ENCODE data around the gene ADD3.

Gene ADD3

DNA sequence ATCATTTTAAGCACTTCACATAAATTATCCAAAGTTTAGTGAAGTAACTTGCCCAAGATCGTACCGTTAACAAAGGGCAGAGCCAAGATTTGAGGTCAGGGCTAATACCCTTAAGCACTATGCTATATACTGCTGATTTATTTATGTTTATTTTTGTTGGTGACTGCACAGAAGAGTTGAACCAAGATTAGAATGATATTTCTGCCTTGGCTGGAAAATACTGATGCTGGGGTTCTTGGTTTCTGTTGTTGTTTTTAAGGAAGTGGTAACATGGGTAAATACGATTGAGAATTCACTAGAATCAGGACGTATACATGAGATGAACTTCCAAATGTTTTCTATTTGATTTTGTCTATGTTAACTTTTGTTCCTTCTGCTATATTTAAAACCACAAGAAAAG, 9.3 kb downstream of the ADD3 start:
- Histone ChIP-seq H3K36me3 (ENCODE audit: control insufficient read depth, insufficient read depth, low read length) (no peaks in the 10 kb centered on the region), H3K27ac (ENCODE audit: low read length) (no peak overlapping the region), H3K4me1 (ENCODE audit: control insufficient read depth, insufficient read depth, low read length) (peaks cover 2% of the 10 kb centered on the region; the same call in 1 of the 2 replicates), H3K27me3 (ENCODE audit: control insufficient read depth, insufficient read depth, low read length) (no peaks in the 10 kb centered on the region), H3K4me3 (ENCODE audit: low read length) (no peak overlapping the region), H3K9me3 (ENCODE audit: control insufficient read depth, insufficient read depth, low read length) (no peaks in the 10 kb centered on the region; the same call in 1 of the 2 replicates)
- no CpG with 5 or more reads among the region's 4 CpGs for WGBS (ENCODE audit: insufficient coverage, insufficient read length)
- no peak for DNase-seq (ENCODE audit: low read depth, low spot score)

DNA sequence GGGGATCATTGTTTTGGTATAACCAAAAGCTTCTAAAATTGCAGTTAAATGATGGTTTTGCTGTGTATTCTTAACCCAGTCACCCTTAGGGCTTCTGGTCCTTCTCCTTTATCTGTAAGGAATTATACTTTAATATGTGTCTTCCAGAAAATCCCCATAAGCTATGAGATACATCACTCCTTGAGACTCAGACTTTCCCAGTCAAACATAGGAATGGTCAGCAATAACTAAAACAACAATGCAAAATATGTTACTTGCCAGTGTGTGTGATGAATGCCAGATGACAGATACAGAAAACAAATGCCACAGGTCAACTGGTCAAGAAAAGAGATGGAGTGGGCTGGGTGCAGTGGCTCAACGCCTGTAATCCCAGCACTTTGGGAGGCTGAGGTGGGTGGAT, 10.1 kb downstream of the ADD3 start:
- Histone ChIP-seq H3K9me3 (ENCODE audit: control insufficient read depth, insufficient read depth, low read length) (no peaks in the 10 kb centered on the region; the same call in 1 of the 2 replicates), H3K27me3 (ENCODE audit: control insufficient read depth, insufficient read depth, low read length) (no peaks in the 10 kb centered on the region), H3K27ac (ENCODE audit: low read length) (no peak overlapping the region), H3K36me3 (ENCODE audit: control insufficient read depth, insufficient read depth, low read length) (no peaks in the 10 kb centered on the region), H3K4me3 (ENCODE audit: low read length) (no peak overlapping the region), H3K4me1 (ENCODE audit: control insufficient read depth, insufficient read depth, low read length) (peaks cover 3% of the 10 kb centered on the region; the same call in 1 of the 2 replicates)
- no CpG with 5 or more reads among the region's 1 CpG for WGBS (ENCODE audit: insufficient coverage, insufficient read length)
- DNase-seq (ENCODE audit: low read depth, low spot score): no peak

DNA sequence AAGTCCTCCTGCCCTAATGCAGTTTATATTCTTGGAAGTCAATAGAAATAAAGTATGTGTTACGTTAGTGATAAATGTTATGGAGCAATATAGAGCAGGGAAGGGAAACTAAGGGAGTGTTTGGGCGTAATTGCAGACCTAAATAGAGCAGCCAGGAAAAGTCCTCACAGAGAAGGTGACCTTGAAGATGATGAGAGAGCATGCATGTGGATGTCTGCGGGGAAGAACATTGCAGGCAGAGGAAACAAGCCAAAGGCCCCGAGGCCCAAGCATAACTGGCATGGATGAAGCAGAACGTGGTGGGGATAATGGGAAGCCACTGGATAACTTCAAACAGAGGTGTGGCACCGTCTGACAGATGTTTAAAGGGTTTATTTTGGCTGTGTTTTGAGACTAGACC, 12.5 kb downstream of the ADD3 start:
- H3K4me3 ChIP-seq (ENCODE audit: low read length): no peak overlapping the region

DNA sequence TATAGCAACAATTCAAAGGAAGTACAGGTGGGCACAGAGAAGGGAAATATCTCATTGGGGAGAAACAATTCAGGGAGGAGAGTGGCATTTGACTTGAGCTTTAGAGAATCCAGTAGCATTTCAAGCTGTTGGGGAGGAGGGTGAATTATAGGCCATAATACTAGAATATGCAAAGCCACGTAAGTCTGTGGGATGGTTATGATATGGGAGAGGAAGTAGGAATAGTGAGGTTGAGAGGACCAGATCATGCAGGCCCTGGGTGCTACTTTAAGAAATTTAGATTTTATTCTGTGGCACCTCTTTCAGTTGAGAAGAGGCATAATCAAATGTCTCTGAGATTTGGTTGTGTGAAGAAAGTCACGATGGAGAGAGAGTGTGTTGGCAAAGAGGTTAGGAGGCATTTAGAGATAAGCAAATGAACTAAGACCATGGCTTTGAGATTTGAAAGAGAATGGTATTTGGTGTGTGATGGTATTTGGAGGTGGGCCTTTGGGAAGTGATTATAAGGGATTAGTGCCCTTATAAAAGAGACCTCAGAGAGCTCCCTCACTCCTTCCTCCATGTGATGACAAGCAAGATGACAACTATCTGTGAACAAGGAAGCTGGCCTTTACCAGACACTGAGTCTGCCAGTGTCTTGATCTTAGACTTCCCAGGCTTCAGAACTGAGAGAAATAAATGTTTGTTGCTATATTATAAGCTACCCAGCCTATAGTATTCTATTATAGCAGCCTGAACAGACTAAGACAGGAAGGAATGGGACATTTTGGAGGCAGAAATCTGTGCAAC, 15.1 kb downstream of the ADD3 start:
- H3K27ac ChIP-seq (ENCODE audit: low read length): no peak overlapping the region
- peaks cover 2% of the 10 kb centered on the region; the same call in 1 of the 2 replicates for H3K4me1 ChIP-seq (ENCODE audit: control insufficient read depth, insufficient read depth, low read length)
- no peaks in the 10 kb centered on the region for H3K36me3 ChIP-seq (ENCODE audit: control insufficient read depth, insufficient read depth, low read length)
- no peaks in the 10 kb centered on the region for H3K9me3 ChIP-seq (ENCODE audit: control insufficient read depth, insufficient read depth, low read length)
- WGBS (ENCODE audit: insufficient coverage, insufficient read length): no CpG with 5 or more reads among the region's 2 CpGs
- H3K27me3 ChIP-seq (ENCODE audit: control insufficient read depth, insufficient read depth, low read length): no peaks in the 10 kb centered on the region
- DNase-seq (ENCODE audit: low read depth, low spot score): no peak
- H3K4me3 ChIP-seq (ENCODE audit: low read length): no peak overlapping the region

More for the DNA sequence above, 12.5 kb downstream of the ADD3 start:
- H3K4me1 ChIP-seq (ENCODE audit: control insufficient read depth, insufficient read depth, low read length): peaks cover 2% of the 10 kb centered on the region; the same call in 1 of the 2 replicates
- WGBS (ENCODE audit: insufficient coverage, insufficient read length): 100% methylated on average over 2 of the region's 6 CpGs
- no peaks in the 10 kb centered on the region; the same call in 1 of the 2 replicates for H3K9me3 ChIP-seq (ENCODE audit: control insufficient read depth, insufficient read depth, low read length)
- no peaks in the 10 kb centered on the region for H3K36me3 ChIP-seq (ENCODE audit: control insufficient read depth, insufficient read depth, low read length)
- no peak overlapping the region for H3K27ac ChIP-seq (ENCODE audit: low read length)
- DNase-seq (ENCODE audit: low read depth, low spot score): no peak
- no peaks in the 10 kb centered on the region for H3K27me3 ChIP-seq (ENCODE audit: control insufficient read depth, insufficient read depth, low read length)

DNA sequence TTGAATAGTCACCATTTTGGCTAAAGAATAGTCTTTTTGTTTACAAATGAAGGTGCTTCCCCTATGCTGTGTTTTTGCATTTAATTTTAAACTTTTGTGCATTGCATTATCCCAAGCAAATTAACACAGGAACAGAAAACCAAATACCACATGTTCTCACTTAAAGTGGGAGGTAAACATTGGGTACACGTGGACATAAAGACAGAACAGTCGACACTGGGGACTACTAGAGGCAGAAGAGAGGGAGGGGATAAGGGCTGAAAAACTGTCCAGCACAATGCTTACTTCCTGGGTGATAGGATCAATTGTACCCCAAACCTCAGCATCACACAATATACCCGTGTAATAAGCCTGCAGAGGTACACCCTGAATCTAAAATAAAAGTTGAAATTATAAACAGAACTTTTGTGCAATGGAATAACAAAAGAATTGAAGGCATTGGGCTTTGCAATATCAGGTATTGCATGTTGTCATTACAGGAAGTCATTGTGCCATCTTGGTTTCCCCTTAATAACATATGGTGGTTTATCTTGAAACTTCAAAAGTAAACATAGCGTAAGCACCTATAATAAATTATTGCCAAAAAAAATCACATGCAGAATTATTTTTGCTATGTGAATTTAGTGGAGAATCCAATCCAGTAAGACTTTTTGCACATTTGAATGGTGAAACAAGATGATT, 16.1 kb downstream of the ADD3 start:
- WGBS (ENCODE audit: insufficient coverage, insufficient read length): no CpG with 5 or more reads among the region's 4 CpGs
- peaks cover 2% of the 10 kb centered on the region; the same call in 1 of the 2 replicates for H3K4me1 ChIP-seq (ENCODE audit: control insufficient read depth, insufficient read depth, low read length)
- no peaks in the 10 kb centered on the region for H3K36me3 ChIP-seq (ENCODE audit: control insufficient read depth, insufficient read depth, low read length)
- DNase-seq (ENCODE audit: low read depth, low spot score): no peak
- no peak overlapping the region for H3K4me3 ChIP-seq (ENCODE audit: low read length)
- H3K27me3 ChIP-seq (ENCODE audit: control insufficient read depth, insufficient read depth, low read length): no peaks in the 10 kb centered on the region
- H3K27ac ChIP-seq (ENCODE audit: low read length): no peak overlapping the region
- no peaks in the 10 kb centered on the region for H3K9me3 ChIP-seq (ENCODE audit: control insufficient read depth, insufficient read depth, low read length)

DNA sequence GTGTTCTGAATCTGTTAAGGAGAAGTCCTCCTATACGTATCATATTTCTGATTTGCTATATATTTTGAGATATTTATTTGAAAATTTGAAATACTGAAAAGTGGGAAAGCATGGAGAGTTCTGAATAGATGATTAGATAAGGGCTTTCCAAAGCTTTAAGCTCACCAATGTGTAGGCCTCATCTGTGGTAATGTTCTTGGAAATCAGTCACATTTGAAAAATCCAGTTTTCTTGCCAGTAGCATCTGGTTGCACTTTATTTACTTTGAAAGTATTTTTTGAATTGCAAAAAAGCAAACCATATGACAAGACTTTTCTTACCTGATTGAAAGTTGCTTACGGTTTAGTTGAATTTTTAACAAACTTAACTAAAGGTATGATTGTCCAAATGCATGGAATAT, 21.7 kb downstream of the ADD3 start:
- H3K36me3 ChIP-seq (ENCODE audit: control insufficient read depth, insufficient read depth, low read length): no peaks in the 10 kb centered on the region
- no CpG with 5 or more reads among the region's 2 CpGs for WGBS (ENCODE audit: insufficient coverage, insufficient read length)
- H3K27me3 ChIP-seq (ENCODE audit: control insufficient read depth, insufficient read depth, low read length): no peaks in the 10 kb centered on the region
- no peak for DNase-seq (ENCODE audit: low read depth, low spot score)
- no peak overlapping the region for H3K27ac ChIP-seq (ENCODE audit: low read length)
- no peaks in the 10 kb centered on the region for H3K4me1 ChIP-seq (ENCODE audit: control insufficient read depth, insufficient read depth, low read length)
- H3K9me3 ChIP-seq (ENCODE audit: control insufficient read depth, insufficient read depth, low read length): no peaks in the 10 kb centered on the region
- no peak overlapping the region for H3K4me3 ChIP-seq (ENCODE audit: low read length)

DNA sequence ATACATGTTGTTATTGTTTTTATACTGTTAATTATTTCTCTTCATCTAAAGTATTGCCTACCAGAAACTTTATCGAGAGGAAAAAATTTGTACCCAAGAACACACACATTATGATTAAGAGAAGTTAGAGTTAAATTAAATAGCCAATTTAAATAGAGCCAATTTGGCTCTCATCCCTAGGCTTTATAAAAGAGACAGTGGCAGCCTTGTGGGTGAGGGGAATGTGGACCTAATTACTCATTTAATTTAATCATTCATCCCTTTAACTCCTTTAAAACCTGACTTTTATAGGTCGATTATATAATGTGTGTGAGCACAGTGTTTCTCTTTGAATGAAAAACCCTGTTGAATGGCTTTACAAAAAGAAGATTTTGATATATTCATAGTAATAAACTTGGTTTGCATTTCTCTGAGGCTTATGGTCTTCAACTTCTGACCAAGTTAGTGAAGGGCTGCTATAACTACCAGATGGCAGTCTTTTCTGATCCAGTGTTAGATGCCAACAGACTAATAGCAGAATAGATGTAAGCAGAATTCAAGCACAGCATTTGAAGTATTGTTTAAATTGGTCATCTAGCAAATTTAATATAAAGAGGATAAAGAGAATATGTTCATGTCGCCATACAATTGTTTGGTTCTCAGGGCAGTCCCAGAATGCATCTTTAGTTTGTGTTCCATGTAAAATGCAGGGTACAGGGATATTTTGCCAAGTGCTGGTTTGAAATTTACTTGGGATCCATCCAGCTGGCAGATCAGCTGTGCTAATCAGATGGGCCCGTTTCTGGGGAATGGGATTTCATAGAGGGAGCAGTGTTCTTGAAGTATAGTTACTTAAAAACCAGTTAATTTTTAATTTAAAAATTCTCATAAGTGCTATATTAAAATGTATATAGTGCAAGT, 25.3 kb downstream of the ADD3 start:
- DNase-seq (ENCODE audit: low read depth, low spot score): no peak
- Histone ChIP-seq H3K4me3 (ENCODE audit: low read length) (no peak overlapping the region), H3K4me1 (ENCODE audit: control insufficient read depth, insufficient read depth, low read length) (no peaks in the 10 kb centered on the region), H3K27me3 (ENCODE audit: control insufficient read depth, insufficient read depth, low read length) (no peaks in the 10 kb centered on the region), H3K36me3 (ENCODE audit: control insufficient read depth, insufficient read depth, low read length) (no peaks in the 10 kb centered on the region), H3K9me3 (ENCODE audit: control insufficient read depth, insufficient read depth, low read length) (no peaks in the 10 kb centered on the region), H3K27ac (ENCODE audit: low read length) (no peak overlapping the region)
- no CpG with 5 or more reads among the region's 4 CpGs for WGBS (ENCODE audit: insufficient coverage, insufficient read length)

DNA sequence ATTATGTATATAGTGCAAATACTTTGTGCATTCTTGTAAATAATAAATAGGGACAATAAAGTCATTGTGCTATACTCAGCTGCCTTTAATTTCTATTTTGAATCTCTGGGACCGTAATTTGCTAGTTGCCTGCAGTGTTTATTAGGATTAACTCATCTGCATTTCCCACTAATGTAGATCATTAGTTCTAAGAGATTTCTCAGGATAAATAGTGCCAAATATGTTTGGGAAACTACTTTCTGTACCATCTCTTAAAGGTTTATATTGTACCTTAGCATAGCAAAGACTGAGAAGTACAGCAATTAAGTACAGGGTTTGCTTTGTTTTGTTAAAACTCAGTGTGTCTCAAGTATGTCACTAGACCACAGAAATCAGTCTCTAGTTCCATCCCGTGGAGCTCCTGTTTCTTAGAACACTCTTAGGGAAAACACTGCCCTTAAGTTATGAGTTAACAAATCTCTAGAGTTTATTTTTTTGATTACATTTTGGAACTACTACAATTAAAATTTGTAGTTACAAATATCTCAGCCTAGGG, 26.0 kb downstream of the ADD3 start:
- Histone ChIP-seq H3K4me1 (ENCODE audit: control insufficient read depth, insufficient read depth, low read length) (peaks cover 1% of the 10 kb centered on the region; the same call in 1 of the 2 replicates), H3K27ac (ENCODE audit: low read length) (no peak overlapping the region), H3K4me3 (ENCODE audit: low read length) (no peak overlapping the region), H3K36me3 (ENCODE audit: control insufficient read depth, insufficient read depth, low read length) (no peaks in the 10 kb centered on the region), H3K27me3 (ENCODE audit: control insufficient read depth, insufficient read depth, low read length) (no peaks in the 10 kb centered on the region), H3K9me3 (ENCODE audit: control insufficient read depth, insufficient read depth, low read length) (no peaks in the 10 kb centered on the region)
- WGBS (ENCODE audit: insufficient coverage, insufficient read length): no CpG with 5 or more reads among the region's 2 CpGs
- no peak for DNase-seq (ENCODE audit: low read depth, low spot score)

DNA sequence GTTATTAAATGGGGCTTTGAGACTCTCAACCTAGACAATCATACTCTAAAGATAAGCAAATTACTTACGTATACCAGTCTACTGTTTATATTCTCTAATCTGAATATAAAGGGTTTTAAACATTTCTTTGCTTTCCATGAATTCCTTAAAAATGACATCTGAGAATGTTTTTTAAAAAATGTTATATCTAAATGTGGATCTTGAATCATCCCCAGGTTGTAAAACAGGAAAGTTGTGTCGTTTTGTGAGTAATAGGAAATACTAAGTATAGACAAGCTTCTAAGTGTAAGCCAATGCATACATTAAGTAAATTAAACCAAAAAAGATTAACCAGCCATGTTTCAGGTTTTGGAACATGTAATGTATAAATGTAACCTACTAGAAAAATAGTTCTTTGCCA, 26.8 kb downstream of the ADD3 start:
- Histone ChIP-seq H3K27ac (ENCODE audit: low read length) (no peak overlapping the region), H3K27me3 (ENCODE audit: control insufficient read depth, insufficient read depth, low read length) (no peaks in the 10 kb centered on the region), H3K4me3 (ENCODE audit: low read length) (no peak overlapping the region), H3K36me3 (ENCODE audit: control insufficient read depth, insufficient read depth, low read length) (no peaks in the 10 kb centered on the region), H3K4me1 (ENCODE audit: control insufficient read depth, insufficient read depth, low read length) (peaks cover 1% of the 10 kb centered on the region; the same call in 1 of the 2 replicates), H3K9me3 (ENCODE audit: control insufficient read depth, insufficient read depth, low read length) (no peaks in the 10 kb centered on the region)
- no CpG with 5 or more reads among the region's 2 CpGs for WGBS (ENCODE audit: insufficient coverage, insufficient read length)
- no peak for DNase-seq (ENCODE audit: low read depth, low spot score)
